LNCAP (cell line): Measurements from ENCODE around the gene PACS1.

Experiments
- TF ChIP-seq, protein P1 (sequence below): fragments of 450-650 bp; IDR thresholded peaks from 2 replicates; pipeline ENCODE4 v1.5.1; 2017; ENCODE audit warnings: mild to moderate bottlenecking

PACS1 gene

DNA sequence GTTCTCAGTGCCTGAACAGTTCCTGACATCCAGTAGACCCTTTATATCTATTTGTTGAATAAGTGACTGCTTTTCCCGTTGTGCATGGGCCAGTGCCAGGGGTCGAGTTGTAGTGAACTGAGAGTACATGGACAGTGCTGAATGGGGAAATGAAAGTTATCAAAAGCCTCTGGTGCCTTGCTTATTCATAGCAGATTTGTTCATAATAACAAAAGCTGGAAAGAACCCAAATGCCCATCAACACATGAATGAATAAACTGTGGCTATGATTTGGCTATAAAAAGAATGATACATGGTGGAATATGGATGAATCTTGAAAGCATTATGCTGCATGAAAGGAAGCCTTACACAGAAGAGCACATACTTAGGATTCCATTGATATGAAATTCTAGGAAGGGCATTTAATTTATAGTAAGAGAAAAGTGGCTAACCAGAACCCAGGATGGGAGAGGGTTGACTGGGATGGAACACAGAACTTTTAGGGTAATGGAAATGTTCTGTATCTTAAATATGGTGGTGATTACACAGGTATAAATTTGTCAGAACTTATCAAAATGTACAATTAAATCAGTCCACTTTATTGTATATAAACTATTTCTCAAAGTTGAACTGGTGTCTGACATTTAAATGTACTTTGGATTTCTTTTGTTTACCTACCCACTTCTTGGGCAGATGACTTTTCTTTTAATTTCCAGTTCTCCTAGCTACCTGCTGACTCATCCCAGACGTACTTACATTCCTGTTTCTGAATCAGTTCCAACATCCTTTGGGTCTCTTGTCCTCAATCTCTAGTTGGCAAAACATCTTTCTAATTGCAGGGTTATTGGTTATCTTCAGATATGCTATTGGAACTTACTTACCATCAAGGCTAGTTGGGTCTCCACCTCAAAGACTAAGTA is 42.8 kb downstream of the PACS1 start:
- TF ChIP-seq, protein P1, sequence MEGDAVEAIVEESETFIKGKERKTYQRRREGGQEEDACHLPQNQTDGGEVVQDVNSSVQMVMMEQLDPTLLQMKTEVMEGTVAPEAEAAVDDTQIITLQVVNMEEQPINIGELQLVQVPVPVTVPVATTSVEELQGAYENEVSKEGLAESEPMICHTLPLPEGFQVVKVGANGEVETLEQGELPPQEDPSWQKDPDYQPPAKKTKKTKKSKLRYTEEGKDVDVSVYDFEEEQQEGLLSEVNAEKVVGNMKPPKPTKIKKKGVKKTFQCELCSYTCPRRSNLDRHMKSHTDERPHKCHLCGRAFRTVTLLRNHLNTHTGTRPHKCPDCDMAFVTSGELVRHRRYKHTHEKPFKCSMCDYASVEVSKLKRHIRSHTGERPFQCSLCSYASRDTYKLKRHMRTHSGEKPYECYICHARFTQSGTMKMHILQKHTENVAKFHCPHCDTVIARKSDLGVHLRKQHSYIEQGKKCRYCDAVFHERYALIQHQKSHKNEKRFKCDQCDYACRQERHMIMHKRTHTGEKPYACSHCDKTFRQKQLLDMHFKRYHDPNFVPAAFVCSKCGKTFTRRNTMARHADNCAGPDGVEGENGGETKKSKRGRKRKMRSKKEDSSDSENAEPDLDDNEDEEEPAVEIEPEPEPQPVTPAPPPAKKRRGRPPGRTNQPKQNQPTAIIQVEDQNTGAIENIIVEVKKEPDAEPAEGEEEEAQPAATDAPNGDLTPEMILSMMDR = no peak

- TF ChIP-seq, protein P1 = no peak
Observed at GRCh38 chr11:66115638-66116301, 45.7 kb downstream of the PACS1 start.

DNA sequence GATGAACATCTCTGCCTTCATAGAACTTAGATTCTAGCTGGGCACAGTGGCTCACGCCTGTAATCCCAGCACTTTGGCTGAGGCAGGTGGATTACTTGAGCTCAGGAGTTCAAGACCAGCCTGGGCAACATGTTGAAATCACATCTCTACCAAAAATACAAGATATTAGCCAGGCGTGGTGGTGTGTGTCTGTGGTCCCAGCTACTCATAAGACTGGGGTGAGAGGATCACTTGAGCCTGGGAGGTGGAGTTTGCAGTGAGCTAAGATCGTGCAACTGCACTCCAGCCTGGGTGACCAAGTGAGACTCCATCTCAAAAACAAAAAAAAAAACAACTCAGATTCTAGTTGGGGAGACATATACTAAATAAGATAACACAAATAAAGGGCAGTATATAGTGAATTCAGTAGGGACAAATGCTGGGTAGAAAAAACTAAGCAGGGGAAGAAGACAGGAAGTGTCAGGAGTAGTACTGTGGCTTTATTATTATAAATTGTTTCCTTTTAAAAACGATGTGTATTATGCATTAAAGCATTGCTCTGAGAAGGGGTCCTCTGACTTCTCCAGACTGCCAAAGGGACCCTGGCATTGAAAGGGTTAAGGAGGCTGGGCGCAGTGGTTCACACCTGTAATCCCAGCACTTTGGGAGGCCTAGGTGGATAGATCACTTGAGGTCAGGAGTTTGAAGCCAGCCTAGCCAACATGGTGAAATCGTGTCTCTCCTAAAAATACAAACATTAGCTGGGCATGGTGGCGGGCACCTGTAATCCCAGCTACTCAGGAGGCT is 46.7 kb downstream of the PACS1 start:
- TF ChIP-seq, protein P1 = no peak

GRCh38 chr11:66118847-66119246 is 48.8 kb downstream of the PACS1 start:
- TF ChIP-seq, protein P1 = no peak

DNA sequence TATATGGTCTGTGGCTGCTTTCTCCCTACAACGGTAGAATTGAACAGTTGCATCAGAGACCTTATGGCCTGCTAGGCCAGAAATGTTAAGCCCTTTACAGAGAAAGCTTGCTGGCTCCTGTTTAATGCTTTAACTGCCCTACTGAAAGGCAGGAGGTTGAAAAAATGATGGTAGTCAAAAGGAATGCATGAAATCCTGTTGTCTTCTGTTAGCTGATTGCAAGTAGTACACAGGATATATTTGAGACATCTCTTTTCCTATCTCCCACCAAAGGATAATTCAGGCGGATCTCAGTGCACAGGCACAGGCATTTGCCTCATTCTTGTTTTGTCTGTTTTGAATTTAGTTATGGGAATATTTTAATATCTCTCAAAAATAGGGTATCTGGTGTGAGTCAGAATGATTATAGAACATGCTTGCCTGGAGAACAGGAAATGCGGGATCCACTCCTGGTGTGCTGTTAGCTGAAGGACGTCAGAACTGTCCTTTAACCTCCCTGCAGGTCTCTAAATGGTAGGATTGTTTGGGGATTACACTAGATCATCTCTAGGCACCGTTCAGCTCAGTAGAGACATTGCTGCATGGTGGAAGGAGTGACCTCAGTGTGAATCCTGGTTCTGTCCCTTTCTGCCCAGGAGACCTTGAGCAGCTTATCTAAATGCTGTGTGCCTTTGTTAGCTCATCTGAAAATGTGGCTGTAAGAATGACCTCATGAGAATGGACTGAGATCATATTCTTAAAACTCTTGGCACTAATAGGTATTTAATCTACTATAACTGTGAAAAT is 49.5 kb downstream of the PACS1 start:
- TF ChIP-seq, protein P1 = no peak

DNA sequence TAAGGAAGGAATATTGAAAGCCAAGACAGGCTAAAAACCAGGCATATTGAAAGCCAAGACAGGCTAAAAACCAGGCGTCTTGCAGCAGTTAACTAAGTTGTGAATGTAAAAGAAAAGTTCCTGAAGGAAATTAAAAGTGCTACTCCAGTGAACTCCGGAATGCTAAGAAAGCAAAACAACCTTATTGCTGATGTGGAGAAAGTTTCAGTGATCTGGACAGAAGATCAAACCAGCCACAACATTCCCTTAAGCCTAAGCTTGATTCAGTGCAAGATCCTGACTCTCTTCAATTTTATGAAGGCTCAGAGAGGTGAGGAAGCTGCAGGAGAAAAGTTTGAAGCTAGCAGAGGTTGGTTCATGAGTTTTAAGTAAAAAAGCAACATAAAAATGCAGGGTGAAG is 51.4 kb downstream of the PACS1 start:
- TF ChIP-seq, protein P1 = no peak

GRCh38 chr11:66123902-66124301 is 53.8 kb downstream of the PACS1 start:
- TF ChIP-seq, protein P1 = no peak
